ENCODE data around the gene KRTAP3-3. TPM values are rescaled to one million over a fixed set of nuclear protein-coding genes. Genes with fewer than 3 reads are reported as not detected.

Gene KRTAP3-3
- polyA plus RNA-seq, 1 donor: not detected

GRCh38 chr17:40958086-40958953, 35.6 kb downstream of the KRTAP3-3 start:
- no peak for DNase-seq

GRCh38 chr17:40956401-40957254, 37.3 kb downstream of the KRTAP3-3 start:
- no peak for DNase-seq

GRCh38 chr17:40953881-40954280, 40.1 kb downstream of the KRTAP3-3 start:
- DNase-seq: no peak

- no peak for DNase-seq
Observed at GRCh38 chr17:40952661-40953060, 41.3 kb downstream of the KRTAP3-3 start.

- DNase-seq: no peak
Observed at GRCh38 chr17:40952154-40952553, 41.8 kb downstream of the KRTAP3-3 start.

GRCh38 chr17:40951011-40951622, 42.8 kb downstream of the KRTAP3-3 start:
- DNase-seq: no peak

- no peak for DNase-seq
Observed at GRCh38 chr17:40950176-40950575, 43.8 kb downstream of the KRTAP3-3 start.

- DNase-seq: no peak
Observed at GRCh38 chr17:40949418-40949817, 44.5 kb downstream of the KRTAP3-3 start.

- no peak for DNase-seq
Observed at GRCh38 chr17:40947929-40948328, 46.0 kb downstream of the KRTAP3-3 start.

GRCh38 chr17:40945414-40945813, 48.5 kb downstream of the KRTAP3-3 start:
- DNase-seq: no peak

- DNase-seq: no peak
Observed at GRCh38 chr17:40944531-40944930, 49.4 kb downstream of the KRTAP3-3 start.

Other genes with a start within 250 kb of the KRTAP3-3 start
- 0.19 TPM for gene KRT25, start 238.8 kb downstream of the KRTAP3-3 start, polyA plus RNA-seq (ENCODE audit: insufficient read length)
- gene KRT26, start 222.0 kb downstream of the KRTAP3-3 start, polyA plus RNA-seq (ENCODE audit: insufficient read length): not detected
- not detected for gene KRT27, start 211.6 kb downstream of the KRTAP3-3 start, polyA plus RNA-seq (ENCODE audit: insufficient read length)
- not detected for gene KRT28, start 194.2 kb downstream of the KRTAP3-3 start, polyA plus RNA-seq (ENCODE audit: insufficient read length)
- 61.7 TPM for gene KRT10, start 171.6 kb downstream of the KRTAP3-3 start, polyA plus RNA-seq (ENCODE audit: insufficient read length)
- gene KRT12, start 126.9 kb downstream of the KRTAP3-3 start, polyA plus RNA-seq (ENCODE audit: insufficient read length): 0.31 TPM
- gene KRT20, start 108.9 kb downstream of the KRTAP3-3 start, polyA plus RNA-seq (ENCODE audit: insufficient read length): not detected
- gene KRT23, start 56.5 kb downstream of the KRTAP3-3 start, polyA plus RNA-seq (ENCODE audit: insufficient read length): 0.23 TPM
- 2.9 TPM for gene KRT39, start 27.2 kb downstream of the KRTAP3-3 start, polyA plus RNA-seq (ENCODE audit: insufficient read length)
- 3.9 TPM for gene KRT40, start 9.8 kb downstream of the KRTAP3-3 start, polyA plus RNA-seq (ENCODE audit: insufficient read length)
- gene KRTAP3-2, start 5.7 kb upstream of the KRTAP3-3 start, polyA plus RNA-seq (ENCODE audit: insufficient read length): 0.28 TPM
- gene KRTAP3-1, start 15.0 kb upstream of the KRTAP3-3 start, polyA plus RNA-seq (ENCODE audit: insufficient read length): not detected
- not detected for gene KRTAP1-5, start 33.0 kb upstream of the KRTAP3-3 start, polyA plus RNA-seq (ENCODE audit: insufficient read length)
- gene KRTAP1-4, start 36.0 kb upstream of the KRTAP3-3 start, polyA plus RNA-seq (ENCODE audit: insufficient read length): not detected
- not detected for gene KRTAP1-3, start 40.7 kb upstream of the KRTAP3-3 start, polyA plus RNA-seq (ENCODE audit: insufficient read length)
- gene KRTAP1-1, start 47.3 kb upstream of the KRTAP3-3 start, polyA plus RNA-seq (ENCODE audit: insufficient read length): not detected
- not detected for gene KRTAP2-1, start 53.2 kb upstream of the KRTAP3-3 start, polyA plus RNA-seq (ENCODE audit: insufficient read length)
- not detected for gene KRTAP2-2, start 61.1 kb upstream of the KRTAP3-3 start, polyA plus RNA-seq (ENCODE audit: insufficient read length)
- gene KRTAP2-3, start 66.0 kb upstream of the KRTAP3-3 start, polyA plus RNA-seq (ENCODE audit: insufficient read length): not detected
- gene KRTAP2-4, start 71.7 kb upstream of the KRTAP3-3 start, polyA plus RNA-seq (ENCODE audit: insufficient read length): not detected
- not detected for gene KRTAP4-7, start 90.0 kb upstream of the KRTAP3-3 start, polyA plus RNA-seq (ENCODE audit: insufficient read length)
- gene KRTAP4-8, start 104.0 kb upstream of the KRTAP3-3 start, polyA plus RNA-seq (ENCODE audit: insufficient read length): not detected
- not detected for gene KRTAP4-16, start 108.0 kb upstream of the KRTAP3-3 start, polyA plus RNA-seq (ENCODE audit: insufficient read length)
- not detected for gene KRTAP4-9, start 111.2 kb upstream of the KRTAP3-3 start, polyA plus RNA-seq (ENCODE audit: insufficient read length)
- gene KRTAP4-11, start 124.2 kb upstream of the KRTAP3-3 start, polyA plus RNA-seq (ENCODE audit: insufficient read length): not detected
- gene KRTAP4-12, start 130.0 kb upstream of the KRTAP3-3 start, polyA plus RNA-seq (ENCODE audit: insufficient read length): not detected
- not detected for gene KRTAP4-6, start 146.4 kb upstream of the KRTAP3-3 start, polyA plus RNA-seq (ENCODE audit: insufficient read length)
- gene KRTAP4-5, start 155.7 kb upstream of the KRTAP3-3 start, polyA plus RNA-seq (ENCODE audit: insufficient read length): not detected
- gene KRTAP4-4, start 166.6 kb upstream of the KRTAP3-3 start, polyA plus RNA-seq (ENCODE audit: insufficient read length): not detected
- gene KRTAP4-3, start 174.1 kb upstream of the KRTAP3-3 start, polyA plus RNA-seq (ENCODE audit: insufficient read length): not detected
- not detected for gene KRTAP4-2, start 184.1 kb upstream of the KRTAP3-3 start, polyA plus RNA-seq (ENCODE audit: insufficient read length)
- gene KRTAP4-1, start 190.7 kb upstream of the KRTAP3-3 start, polyA plus RNA-seq (ENCODE audit: insufficient read length): not detected
- not detected for gene KRTAP9-1, start 195.7 kb upstream of the KRTAP3-3 start, polyA plus RNA-seq (ENCODE audit: insufficient read length)
- gene KRTAP9-2, start 232.5 kb upstream of the KRTAP3-3 start, polyA plus RNA-seq (ENCODE audit: insufficient read length): not detected
- gene KRTAP9-3, start 238.3 kb upstream of the KRTAP3-3 start, polyA plus RNA-seq (ENCODE audit: insufficient read length): not detected
- not detected for gene KRTAP9-8, start 243.8 kb upstream of the KRTAP3-3 start, polyA plus RNA-seq (ENCODE audit: insufficient read length)